GM12873 (cell line): ENCODE measurements around the gene SELENOO.

Source experiments
- TF ChIP-seq, protein P1 (sequence below): IDR thresholded peaks from 2 replicates; pipeline ENCODE4 v1.5.1; 2012; ENCODE audit warnings: low read depth, mild to moderate bottlenecking, moderate library complexity, low read length, control low read depth; ENCODE audit not compliant: insufficient read depth; ENCODE audit errors: missing control alignments

The SELENOO gene

DNA sequence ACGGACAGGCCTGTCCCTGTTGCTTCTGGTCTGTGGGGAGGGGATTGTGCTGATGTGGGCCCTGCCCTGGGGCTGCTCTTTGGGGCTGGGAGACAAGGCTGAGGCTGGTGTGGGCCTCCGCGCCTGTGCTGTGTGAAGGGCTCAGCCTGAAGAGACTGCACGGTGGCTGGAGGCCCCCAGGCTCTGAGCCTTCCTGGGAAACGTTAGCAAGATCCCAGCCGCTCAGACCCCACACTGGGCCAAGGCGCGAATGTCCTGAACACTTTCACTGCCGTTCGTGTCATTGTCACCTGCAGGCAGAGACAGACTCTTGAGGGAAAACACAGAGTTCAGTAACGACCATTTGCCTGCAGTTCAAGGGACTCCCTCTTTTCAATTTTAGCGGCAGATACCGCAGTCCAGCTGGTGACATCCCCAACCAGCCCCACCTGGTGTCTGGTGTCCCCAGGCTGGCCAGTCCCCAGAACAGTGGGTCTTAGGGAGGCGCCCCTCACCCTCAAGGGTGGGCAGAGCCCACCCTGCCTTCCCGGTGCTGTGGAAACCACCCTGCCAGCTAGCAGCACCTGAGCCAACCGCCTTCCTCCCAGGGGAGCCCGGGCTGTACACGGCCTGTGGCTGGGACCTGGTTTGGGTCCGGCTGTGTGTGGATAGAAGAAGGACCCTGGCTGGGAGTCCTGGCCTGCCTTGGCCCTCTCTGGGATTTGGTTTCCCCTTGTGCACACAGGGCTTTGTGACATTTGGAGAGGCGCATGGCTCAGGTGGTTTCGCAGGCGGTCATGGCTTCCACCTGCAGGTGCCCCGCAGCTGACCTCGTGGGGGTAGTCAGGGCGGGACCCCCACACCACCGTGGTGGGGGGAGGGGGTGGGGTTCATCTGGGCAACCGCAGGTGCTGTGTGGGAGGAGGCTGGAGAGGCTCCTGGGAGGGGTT is 24.6 kb upstream of the SELENOO start:
- TF ChIP-seq, protein P1, sequence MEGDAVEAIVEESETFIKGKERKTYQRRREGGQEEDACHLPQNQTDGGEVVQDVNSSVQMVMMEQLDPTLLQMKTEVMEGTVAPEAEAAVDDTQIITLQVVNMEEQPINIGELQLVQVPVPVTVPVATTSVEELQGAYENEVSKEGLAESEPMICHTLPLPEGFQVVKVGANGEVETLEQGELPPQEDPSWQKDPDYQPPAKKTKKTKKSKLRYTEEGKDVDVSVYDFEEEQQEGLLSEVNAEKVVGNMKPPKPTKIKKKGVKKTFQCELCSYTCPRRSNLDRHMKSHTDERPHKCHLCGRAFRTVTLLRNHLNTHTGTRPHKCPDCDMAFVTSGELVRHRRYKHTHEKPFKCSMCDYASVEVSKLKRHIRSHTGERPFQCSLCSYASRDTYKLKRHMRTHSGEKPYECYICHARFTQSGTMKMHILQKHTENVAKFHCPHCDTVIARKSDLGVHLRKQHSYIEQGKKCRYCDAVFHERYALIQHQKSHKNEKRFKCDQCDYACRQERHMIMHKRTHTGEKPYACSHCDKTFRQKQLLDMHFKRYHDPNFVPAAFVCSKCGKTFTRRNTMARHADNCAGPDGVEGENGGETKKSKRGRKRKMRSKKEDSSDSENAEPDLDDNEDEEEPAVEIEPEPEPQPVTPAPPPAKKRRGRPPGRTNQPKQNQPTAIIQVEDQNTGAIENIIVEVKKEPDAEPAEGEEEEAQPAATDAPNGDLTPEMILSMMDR, result no peak

DNA sequence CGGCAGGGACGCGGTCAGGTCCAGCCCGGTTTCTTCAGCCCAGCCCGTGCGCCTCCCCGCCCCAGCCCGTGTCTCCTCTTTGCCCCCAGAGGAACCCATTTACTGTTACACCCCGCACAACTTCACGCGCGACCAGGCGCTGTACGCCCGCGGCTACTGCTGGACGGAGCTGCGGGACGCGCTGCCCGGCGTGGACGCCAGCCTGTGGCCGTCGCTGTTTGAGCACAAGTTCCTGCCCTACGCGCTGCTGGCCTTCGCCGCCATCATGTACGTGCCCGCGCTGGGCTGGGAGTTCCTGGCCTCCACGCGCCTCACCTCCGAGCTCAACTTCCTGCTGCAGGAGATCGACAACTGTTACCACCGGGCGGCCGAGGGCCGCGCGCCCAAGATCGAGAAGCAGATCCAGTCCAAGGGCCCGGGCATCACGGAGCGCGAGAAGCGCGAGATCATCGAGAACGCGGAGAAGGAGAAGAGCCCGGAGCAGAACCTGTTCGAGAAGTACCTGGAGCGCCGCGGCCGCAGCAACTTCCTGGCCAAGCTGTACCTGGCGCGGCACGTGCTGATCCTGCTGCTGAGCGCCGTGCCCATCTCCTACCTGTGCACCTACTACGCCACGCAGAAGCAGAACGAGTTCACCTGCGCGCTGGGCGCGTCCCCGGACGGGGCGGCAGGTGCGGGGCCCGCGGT is 23.8 kb upstream of the SELENOO start:
- TF ChIP-seq, protein P1, result no peak

DNA sequence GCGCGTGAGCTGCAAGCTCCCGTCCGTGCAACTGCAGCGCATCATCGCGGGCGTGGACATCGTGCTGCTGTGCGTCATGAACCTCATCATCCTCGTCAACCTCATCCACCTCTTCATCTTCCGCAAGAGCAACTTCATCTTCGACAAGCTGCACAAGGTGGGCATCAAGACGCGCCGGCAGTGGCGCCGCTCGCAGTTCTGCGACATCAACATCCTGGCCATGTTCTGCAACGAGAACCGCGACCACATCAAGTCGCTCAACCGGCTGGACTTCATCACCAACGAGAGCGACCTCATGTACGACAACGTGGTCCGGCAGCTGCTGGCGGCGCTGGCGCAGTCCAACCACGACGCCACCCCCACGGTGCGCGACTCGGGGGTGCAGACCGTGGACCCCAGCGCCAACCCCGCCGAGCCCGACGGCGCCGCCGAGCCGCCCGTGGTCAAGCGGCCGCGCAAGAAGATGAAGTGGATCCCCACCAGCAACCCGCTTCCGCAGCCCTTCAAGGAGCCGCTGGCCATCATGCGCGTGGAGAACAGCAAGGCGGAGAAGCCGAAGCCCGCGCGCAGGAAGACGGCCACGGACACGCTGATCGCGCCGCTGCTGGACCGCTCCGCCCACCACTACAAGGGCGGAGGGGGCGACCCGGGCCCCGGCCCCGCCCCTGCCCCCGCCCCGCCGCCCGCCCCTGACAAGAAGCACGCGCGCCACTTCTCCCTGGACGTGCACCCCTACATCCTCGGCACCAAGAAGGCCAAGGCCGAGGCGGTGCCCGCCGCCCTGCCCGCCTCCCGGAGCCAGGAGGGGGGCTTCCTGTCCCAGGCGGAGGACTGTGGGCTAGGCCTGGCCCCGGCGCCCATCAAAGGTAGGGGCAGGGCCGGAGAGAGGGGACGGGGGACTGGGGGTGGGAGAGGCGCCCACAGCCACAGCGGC is 23.0 kb upstream of the SELENOO start:
- TF ChIP-seq, protein P1, result no peak

DNA sequence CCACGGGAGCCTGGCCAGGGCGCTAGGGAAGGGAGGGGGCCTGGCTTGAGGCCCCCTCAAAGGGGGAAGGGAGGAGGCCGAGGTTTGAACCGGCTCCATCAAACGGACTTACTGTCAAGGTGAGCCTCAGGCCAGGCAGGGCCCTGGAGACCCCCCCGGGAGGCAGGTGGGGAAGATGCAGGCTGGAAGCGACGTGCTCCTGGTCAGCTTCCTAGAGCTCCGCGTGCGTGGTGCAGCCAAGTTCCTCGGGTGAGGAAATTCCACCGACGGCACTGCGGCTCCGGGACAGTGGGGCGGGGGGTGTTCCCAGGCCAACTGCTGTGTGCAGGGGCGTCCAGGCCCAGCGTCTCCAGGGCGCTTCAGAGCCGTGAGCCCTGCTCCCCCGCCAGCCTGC is 22.3 kb upstream of the SELENOO start:
- TF ChIP-seq, protein P1, result no peak

DNA sequence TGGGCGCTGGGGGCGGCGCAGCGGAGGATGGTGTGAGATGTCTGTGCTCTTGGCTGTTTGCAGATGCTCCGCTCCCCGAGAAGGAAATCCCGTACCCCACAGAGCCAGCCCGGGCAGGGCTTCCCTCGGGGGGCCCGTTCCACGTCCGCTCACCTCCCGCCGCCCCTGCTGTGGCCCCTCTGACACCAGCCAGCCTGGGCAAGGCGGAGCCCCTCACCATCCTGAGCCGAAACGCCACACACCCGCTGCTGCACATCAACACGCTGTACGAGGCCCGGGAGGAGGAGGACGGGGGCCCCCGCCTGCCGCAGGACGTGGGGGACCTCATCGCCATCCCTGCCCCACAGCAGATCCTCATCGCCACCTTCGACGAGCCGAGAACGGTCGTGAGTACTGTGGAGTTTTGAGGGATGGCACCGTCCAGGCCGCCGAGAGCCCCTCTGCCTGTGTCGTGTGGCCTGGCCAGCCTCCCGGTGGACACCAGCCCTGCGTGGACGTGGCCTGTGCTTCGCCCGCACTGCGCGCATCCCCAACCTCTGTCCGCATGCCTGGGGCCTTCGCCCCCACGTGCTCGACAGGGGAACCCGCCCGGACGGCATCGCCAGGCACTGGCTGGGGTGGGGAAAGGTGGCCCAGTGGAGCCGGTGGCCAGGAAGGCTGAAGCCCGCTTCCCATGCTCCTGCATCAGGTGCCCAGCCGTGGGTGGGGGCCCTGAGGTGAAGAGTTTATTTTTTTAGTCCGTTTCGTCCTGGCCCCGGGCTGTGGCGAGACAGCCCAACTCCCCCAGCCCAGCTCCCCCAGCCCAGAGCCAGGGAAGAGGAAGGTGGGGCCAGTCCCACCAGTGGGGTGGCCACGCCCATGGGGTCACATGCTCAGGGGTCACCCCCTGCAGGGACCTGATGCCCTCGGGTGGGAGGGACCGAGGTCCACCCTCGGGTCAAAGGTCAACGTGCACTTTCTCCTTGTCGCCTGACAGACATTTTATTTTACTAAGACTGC is 21.6 kb upstream of the SELENOO start:
- TF ChIP-seq, protein P1, result no peak

DNA sequence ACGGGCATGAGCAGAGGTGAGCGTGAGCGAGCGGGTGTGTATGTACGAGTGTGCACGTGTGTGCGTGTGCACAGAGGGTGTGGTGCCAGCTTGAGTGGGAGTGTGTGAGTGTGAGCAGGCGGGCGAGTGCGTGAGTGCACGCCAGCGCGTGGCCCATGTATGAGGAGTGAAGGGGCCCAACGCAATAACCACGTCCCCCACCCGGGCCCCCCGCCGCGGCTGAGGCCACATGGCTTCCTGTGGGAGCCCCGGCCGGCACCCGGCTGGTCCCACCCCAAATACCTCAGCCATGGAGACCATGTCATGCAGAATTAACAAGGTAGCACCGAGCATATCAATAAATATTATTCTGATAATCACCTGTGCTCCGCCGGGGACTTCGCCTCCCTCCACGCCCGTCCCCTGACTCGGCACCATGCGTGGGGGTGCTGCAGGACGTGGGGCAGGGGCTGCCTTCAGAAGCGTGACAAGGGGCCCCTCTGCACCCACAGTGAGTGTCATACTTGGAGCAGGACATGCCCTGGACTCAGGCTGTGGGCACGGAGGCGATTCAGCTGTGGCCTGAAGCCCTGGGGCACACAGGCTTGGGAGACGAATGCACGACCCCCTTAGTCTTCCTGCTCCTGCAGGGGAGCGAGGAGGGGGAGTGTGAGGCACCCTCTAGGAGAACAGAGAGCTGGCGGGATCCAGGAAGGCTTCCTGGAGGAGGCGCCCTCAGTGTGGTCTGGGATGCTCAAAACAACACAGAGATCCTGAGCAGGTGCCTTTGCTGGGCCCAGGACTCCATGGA is 20.7 kb upstream of the SELENOO start:
- TF ChIP-seq, protein P1, result no peak
